Gastroesophageal sphincter (tissue), 4 donors: Measurements from ENCODE around the gene ITGA3. TPM values are rescaled to one million over a fixed set of nuclear protein-coding genes. Genes with fewer than 3 reads are reported as not detected.

Experiments used
- ATAC-seq: fragments of 150-250 bp; one replicate; pipeline ENCODE4 v1.9.1; 2016; ENCODE audit warnings: mild to moderate bottlenecking, moderate library complexity
- H3K27ac ChIP-seq, 4 donors: fragments of 200-600 bp; sonication (generic) in 3 of 4; 1 replicate in 3 of 4; 2 replicates in 1 of 4; pipeline ENCODE4 v1.5.1; 2016 to 2019
- H3K27me3 ChIP-seq: fragments of 200-600 bp; sonication (generic); one replicate; pipeline ENCODE4 v1.5.1; 2019
- H3K36me3 ChIP-seq, 2 donors: fragments of 200-600 bp; sonication (generic); one replicate each; pipeline ENCODE4 v1.5.1; 2019; ENCODE audit warnings: control low read depth in 1 of 2
- H3K4me1 ChIP-seq, 3 donors: fragments of 200-600 bp; sonication (generic); 1 replicate in 2 of 3; 2 replicates in 1 of 3; pipeline ENCODE4 v1.5.1; 2016 to 2019; ENCODE audit warnings: control low read depth in 2 of 3
- H3K4me3 ChIP-seq, 2 donors: fragments of 200-600 bp; sonication (generic); one replicate each; pipeline ENCODE4 v1.5.1; 2019; ENCODE audit warnings: mild to moderate bottlenecking in 1 of 2, moderate library complexity in 1 of 2
- H3K9me3 ChIP-seq, 3 donors: fragments of 200-600 bp; sonication (generic); one replicate each; pipeline ENCODE4 v1.5.1; 2017 to 2019; ENCODE audit warnings: control low read depth in 2 of 3
- CTCF ChIP-seq, 4 experiments: fragments of 200-600 bp in 2 of 4; fragments of 450-650 bp in 2 of 4; sonication (generic) in 1 of 4; IDR thresholded peaks; one replicate each; pipeline ENCODE4 v1.5.1; 2017 to 2019; ENCODE audit warnings: antibody characterized with exemption in 4 of 4, mild to moderate bottlenecking in 2 of 4, moderate library complexity in 2 of 4
- EP300 ChIP-seq: sonication (generic); formaldehyde crosslinking; IDR thresholded peaks from one replicate; pipeline ENCODE4 v1.6.1; 2017; ENCODE audit warnings: antibody characterized with exemption, mild to moderate bottlenecking
- POLR2A ChIP-seq, 2 donors: fragments of 450-650 bp; IDR thresholded peaks; one replicate each; pipeline ENCODE4 v1.6.1; 2017; ENCODE audit warnings: antibody characterized with exemption in 2 of 2, mild to moderate bottlenecking in 2 of 2, moderate library complexity in 1 of 2
- POLR2AphosphoS5 ChIP-seq: sonication (generic); formaldehyde crosslinking; IDR thresholded peaks from one replicate; pipeline ENCODE4 v1.6.1; 2017; ENCODE audit warnings: antibody characterized with exemption
- WGBS, 2 donors: methylation state at CpG; one replicate each; pipeline ENCODE4 v1.1.5; 2018; ENCODE audit warnings: low coverage in 1 of 2; 5-methylcytosine and 5-hydroxymethylcytosine counted together
- total RNA-seq, 4 donors: library from RNA; depleted of rRNA; stranded (reverse); fragments of >200 nt; gene quantifications; one replicate each; pipeline ENCODE4 v1.1.0, GENCODE V29; 2016

Gene ITGA3
- total RNA-seq, 4 donors from 2014 or later = 62.4 to 131 (median 124) TPM

GRCh38 chr17:50064253-50065001, 8.5 kb downstream of the ITGA3 start:
- 80% methylated on average over 1 to 3 of the region's 20 CpGs for WGBS, 2 donors
- H3K27me3 ChIP-seq = no peaks in the 10 kb centered on the region
- peaks cover 14 to 69% (median 50%) of the 10 kb centered on the region in 3 donors for H3K4me1 ChIP-seq
- peaks cover 0 to 27% of the 10 kb centered on the region in 2 donors for H3K36me3 ChIP-seq
- ATAC-seq = peak; percentile 50
- peak overlapping the region; percentile 57 to 95 (median 92) for H3K27ac ChIP-seq
- no peak overlapping the region for H3K4me3 ChIP-seq
- peak; percentile 72 for TF ChIP-seq POLR2AphosphoS5
- no peak for TF ChIP-seq EP300
- H3K9me3 ChIP-seq = no peaks in the 10 kb centered on the region

GRCh38 chr17:50065056-50065455, 9.1 kb downstream of the ITGA3 start:
- 29 to 66% methylated on average over 3 of the region's 3 CpGs for WGBS, 2 donors
- TF ChIP-seq POLR2A (IDR thresholded peaks at IDR 0.05) = no peak
- no peak for TF ChIP-seq POLR2AphosphoS5
- no peak for TF ChIP-seq EP300
- no peak for TF ChIP-seq CTCF (IDR thresholded peaks at IDR 0.05)
- H3K36me3 ChIP-seq = peaks cover 0 to 34% of the 10 kb centered on the region in 2 donors
- H3K27ac ChIP-seq = peak overlapping the region; percentile 57 to 95 (median 92)
- no peak for ATAC-seq
- H3K9me3 ChIP-seq = no peaks in the 10 kb centered on the region
- H3K4me3 ChIP-seq = no peak overlapping the region
- no peaks in the 10 kb centered on the region for H3K27me3 ChIP-seq
- peaks cover 11 to 62% (median 44%) of the 10 kb centered on the region in 3 donors for H3K4me1 ChIP-seq

- Histone ChIP-seq H3K36me3 (peaks cover 0 to 51% of the 10 kb centered on the region in 2 donors), H3K9me3 (no peaks in the 10 kb centered on the region), H3K27ac (peak overlapping the region in 1 of 4 donors; percentile 95), H3K4me1 (peaks cover 4 to 43% (median 27%) of the 10 kb centered on the region in 3 donors), H3K27me3 (no peaks in the 10 kb centered on the region), H3K4me3 (no peak overlapping the region)
- ATAC-seq = no peak
- no CpG with 5 or more reads among the region's 2 CpGs for WGBS, 2 donors
- TF ChIP-seq CTCF (IDR thresholded peaks at IDR 0.05) = no peak
Measured at GRCh38 chr17:50066995-50067394, 11.1 kb downstream of the ITGA3 start.

- WGBS, 2 donors = 80 to 93% methylated on average over 3 to 7 of the region's 13 CpGs
- no peak for ATAC-seq
- H3K36me3 ChIP-seq = peaks cover 0 to 61% of the 10 kb centered on the region in 2 donors
- H3K27me3 ChIP-seq = no peaks in the 10 kb centered on the region
- no peak overlapping the region for H3K4me3 ChIP-seq
- H3K4me1 ChIP-seq = peaks cover 4 to 33% (median 19%) of the 10 kb centered on the region in 3 donors
- H3K27ac ChIP-seq = no peak overlapping the region
- no peaks in the 10 kb centered on the region for H3K9me3 ChIP-seq
- TF ChIP-seq EP300 (no peak), POLR2A (IDR thresholded peaks at IDR 0.05) (no peak), CTCF (IDR thresholded peaks at IDR 0.05) (no peak), POLR2AphosphoS5 (no peak)
Measured at GRCh38 chr17:50067996-50068395, 12.1 kb downstream of the ITGA3 start.

GRCh38 chr17:50070908-50071680, 15.2 kb downstream of the ITGA3 start:
- Histone ChIP-seq H3K27me3 (no peaks in the 10 kb centered on the region), H3K27ac (no peak overlapping the region), H3K36me3 (peaks cover 0 to 92% of the 10 kb centered on the region in 2 donors), H3K4me1 (peaks cover 0 to 2% (median 0%) of the 10 kb centered on the region in 3 donors), H3K4me3 (no peak overlapping the region), H3K9me3 (no peaks in the 10 kb centered on the region)
- 63 to 83% methylated on average over 3 to 4 of the region's 16 CpGs for WGBS, 2 donors
- no peak for TF ChIP-seq POLR2AphosphoS5
- no peak for TF ChIP-seq EP300
- TF ChIP-seq POLR2A (IDR thresholded peaks at IDR 0.05) = no peak
- no peak for TF ChIP-seq CTCF (IDR thresholded peaks at IDR 0.05)
- no peak for ATAC-seq
